ENCODE results near the gene MSX1. TPM values are rescaled to one million over a fixed set of nuclear protein-coding genes. Genes with fewer than 3 reads are reported as not detected.

The MSX1 gene
- total RNA-seq, 1 experiment from 2014 or later = not detected

DNA sequence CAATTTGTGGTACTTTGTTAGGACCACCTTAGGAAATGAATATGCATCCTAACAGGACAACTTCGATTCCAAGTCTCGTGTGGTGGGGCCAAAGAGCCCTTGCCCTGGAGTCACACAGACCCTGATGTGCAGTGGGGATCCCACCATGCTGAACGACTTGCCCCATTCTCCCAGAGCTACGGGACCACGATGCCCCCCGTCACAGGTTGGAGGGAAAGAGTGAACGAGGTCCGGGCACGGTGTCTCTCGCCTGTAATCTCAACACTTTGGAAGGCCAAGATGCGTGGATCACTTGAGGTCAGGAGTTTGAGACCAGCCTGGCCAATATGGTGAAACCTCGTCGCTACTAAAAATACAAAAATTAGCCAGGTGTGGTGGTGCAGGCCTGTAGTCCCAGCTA, 14.4 kb upstream of the MSX1 start:
- peaks cover 0 to 4% of the 10 kb centered on the region in 2 experiments; a peak in 1 of 4 replicates for H3K4me1 Mint-ChIP-seq
- H2AK5ac ChIP-seq (ENCODE audit: insufficient read length, low read length) = no peak overlapping the region
- H3K27me3 ChIP-seq (ENCODE audit: insufficient read depth, low read length) = peaks cover 2% of the 10 kb centered on the region; the same call in 1 of the 2 replicates
- H3K79me2 ChIP-seq (ENCODE audit: insufficient read depth, low read length) = no peaks in the 10 kb centered on the region
- no peak overlapping the region for H3K27ac Mint-ChIP-seq
- TF ChIP-seq, protein P1, sequence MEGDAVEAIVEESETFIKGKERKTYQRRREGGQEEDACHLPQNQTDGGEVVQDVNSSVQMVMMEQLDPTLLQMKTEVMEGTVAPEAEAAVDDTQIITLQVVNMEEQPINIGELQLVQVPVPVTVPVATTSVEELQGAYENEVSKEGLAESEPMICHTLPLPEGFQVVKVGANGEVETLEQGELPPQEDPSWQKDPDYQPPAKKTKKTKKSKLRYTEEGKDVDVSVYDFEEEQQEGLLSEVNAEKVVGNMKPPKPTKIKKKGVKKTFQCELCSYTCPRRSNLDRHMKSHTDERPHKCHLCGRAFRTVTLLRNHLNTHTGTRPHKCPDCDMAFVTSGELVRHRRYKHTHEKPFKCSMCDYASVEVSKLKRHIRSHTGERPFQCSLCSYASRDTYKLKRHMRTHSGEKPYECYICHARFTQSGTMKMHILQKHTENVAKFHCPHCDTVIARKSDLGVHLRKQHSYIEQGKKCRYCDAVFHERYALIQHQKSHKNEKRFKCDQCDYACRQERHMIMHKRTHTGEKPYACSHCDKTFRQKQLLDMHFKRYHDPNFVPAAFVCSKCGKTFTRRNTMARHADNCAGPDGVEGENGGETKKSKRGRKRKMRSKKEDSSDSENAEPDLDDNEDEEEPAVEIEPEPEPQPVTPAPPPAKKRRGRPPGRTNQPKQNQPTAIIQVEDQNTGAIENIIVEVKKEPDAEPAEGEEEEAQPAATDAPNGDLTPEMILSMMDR (conservative IDR thresholded peaks at IDR 0.05) = no peak
- no peak overlapping the region for H3K4me3 Mint-ChIP-seq
- H3K4ac ChIP-seq (ENCODE audit: low read depth, low read length) = no peak overlapping the region
- WGBS (ENCODE audit: extremely low coverage, insufficient read length, low lambda C conversion rate) = no CpG with 5 or more reads among the region's 13 CpGs
- H3K18ac ChIP-seq (ENCODE audit: insufficient read length, low read depth, low read length) = no peak overlapping the region
- H2AFZ ChIP-seq (ENCODE audit: low read length) = no peak overlapping the region
- H3K9me3 Mint-ChIP-seq = no peaks in the 10 kb centered on the region; a peak in 1 of 5 replicates
- no peaks in the 10 kb centered on the region for H3K9me3 ChIP-seq (ENCODE audit: control insufficient read depth, low read depth, low read length)
- H3K23ac ChIP-seq (ENCODE audit: insufficient read length, low read depth, low read length) = no peak overlapping the region
- H3K36me3 Mint-ChIP-seq (ENCODE audit: insufficient read depth in 1 of 3, low read depth in 3 of 3) = peaks cover 0 to 1% (median 0%) of the 10 kb centered on the region in 3 experiments; a peak in 1 of 7 replicates
- no peak overlapping the region for H3K56ac ChIP-seq (ENCODE audit: insufficient read length, low read depth, low read length)
- no peak overlapping the region for H2BK120ac ChIP-seq (ENCODE audit: low read depth, low read length, poor library complexity, severe bottlenecking)
- peaks cover 99% of the 10 kb centered on the region for H3K27me3 Mint-ChIP-seq (ENCODE audit: low read depth)
- no peak overlapping the region for H2BK5ac ChIP-seq (ENCODE audit: insufficient read length, low read length)
- DNase-seq = no peak
- no peak overlapping the region for H4K91ac ChIP-seq (ENCODE audit: insufficient read length, low read depth, low read length)
- no peaks in the 10 kb centered on the region for H3K23me2 ChIP-seq (ENCODE audit: insufficient read length, low read depth, low read length, poor library complexity, severe bottlenecking)
- H3K9ac ChIP-seq (ENCODE audit: extremely low read depth, insufficient read length, low read length) = no peak overlapping the region
- H4K8ac ChIP-seq (replicated peaks; ENCODE audit: insufficient read length, low read depth, low read length) = no peak overlapping the region
- no peak overlapping the region for H4K5ac ChIP-seq (ENCODE audit: insufficient read length, low read depth, low read length)
- H3K4me2 ChIP-seq (ENCODE audit: insufficient read depth, insufficient read length, low read length) = no peak overlapping the region
- H3K4me1 ChIP-seq (ENCODE audit: insufficient read depth, low read length) = no peaks in the 10 kb centered on the region
- no peak overlapping the region for H2BK15ac ChIP-seq (ENCODE audit: low read depth, low read length)
- no peak overlapping the region for H2BK20ac ChIP-seq (ENCODE audit: low read depth, low read length, poor library complexity, severe bottlenecking)
- no peak overlapping the region for H3T11ph ChIP-seq (ENCODE audit: low read length)
- H3K27ac ChIP-seq (ENCODE audit: insufficient read length, low read depth, low read length) = no peak overlapping the region
- H2BK12ac ChIP-seq (ENCODE audit: insufficient read length, low read depth, low read length) = no peak overlapping the region
- H4K20me1 ChIP-seq (ENCODE audit: control insufficient read depth, insufficient read depth, insufficient read length) = no peaks in the 10 kb centered on the region
- no peaks in the 10 kb centered on the region for H3K79me1 ChIP-seq (ENCODE audit: insufficient read depth, low read depth, low read length, poor library complexity, severe bottlenecking)
- H3K14ac ChIP-seq (ENCODE audit: insufficient read depth, low read length) = no peak overlapping the region

All from H9 (cell line).